Measurements from ENCODE around the gene MT1E.
"Not testable (repeated sequence)": the region's sequence is repeated elsewhere in the genome, so short reads cannot be mapped to it uniquely, and the experiment has no call there.

The MT1E gene

GRCh38 chr16:56607675-56608042 lies 17.9 kb upstream of the MT1E start:
- no peak for DNase-seq

- DNase-seq, result peak; percentile 94
Observed at GRCh38 chr16:56608043-56608875, 17.3 kb upstream of the MT1E start, which contains the start of gene MT2A. TSS of gene MT2A (plus strand) at chr16:56608584. CDS start at chr16:56608656, 72 bp downstream.

- no peak for DNase-seq
Observed at GRCh38 chr16:56608876-56609462, 16.6 kb upstream of the MT1E start.

GRCh38 chr16:56609463-56609921 lies 16.1 kb upstream of the MT1E start:
- peak; percentile 76 for DNase-seq

GRCh38 chr16:56610017-56610608 lies 15.5 kb upstream of the MT1E start:
- peak; percentile 59 for DNase-seq

GRCh38 chr16:56610609-56611111 lies 14.9 kb upstream of the MT1E start:
- no peak for DNase-seq

- peak; percentile 40 for DNase-seq
Observed at GRCh38 chr16:56611281-56611833, 14.2 kb upstream of the MT1E start.

- DNase-seq, result no peak
Observed at GRCh38 chr16:56613706-56614105, 11.9 kb upstream of the MT1E start.

- no peak for DNase-seq
Observed at GRCh38 chr16:56614549-56614991, 11.0 kb upstream of the MT1E start.

GRCh38 chr16:56615353-56615752 lies 10.2 kb upstream of the MT1E start:
- DNase-seq, result no peak

- no peak for DNase-seq
Observed at GRCh38 chr16:56616608-56617211, 8.9 kb upstream of the MT1E start.

GRCh38 chr16:56617212-56618085 lies 8.1 kb upstream of the MT1E start:
- DNase-seq, result no peak

- no peak for DNase-seq
Observed at GRCh38 chr16:56618138-56618537, 7.4 kb upstream of the MT1E start.

- DNase-seq, result no peak
Observed at GRCh38 chr16:56620339-56620897, 5.2 kb upstream of the MT1E start.

GRCh38 chr16:56621665-56622445 lies 3.7 kb upstream of the MT1E start:
- not testable (repeated sequence) for DNase-seq

- not testable (repeated sequence) for DNase-seq
Observed at GRCh38 chr16:56623184-56623583, 2.4 kb upstream of the MT1E start.

- DNase-seq, result no peak
Observed at GRCh38 chr16:56623637-56624036, 1.9 kb upstream of the MT1E start.

- no peak for DNase-seq
Observed at GRCh38 chr16:56625943-56626654, 518 bp downstream of the MT1E start.

- DNase-seq, result no peak
Observed at GRCh38 chr16:56626685-56627084, 1.1 kb downstream of the MT1E start.

Data from midbrain (tissue), 1 donor.